ENCODE measurements around the gene GAL3ST1. TPM values are rescaled to one million over a fixed set of nuclear protein-coding genes. Genes with fewer than 3 reads are reported as not detected.
A peak's percentile ranks its signal among the peaks of the same experiment; 100 is the strongest.
"Not testable (repeated sequence)": the region's sequence is repeated elsewhere in the genome, so short reads cannot be mapped to it uniquely, and the experiment has no call there.

Gene GAL3ST1
- total RNA-seq, 1 donor from 2014 or later = 2.5 TPM

DNA sequence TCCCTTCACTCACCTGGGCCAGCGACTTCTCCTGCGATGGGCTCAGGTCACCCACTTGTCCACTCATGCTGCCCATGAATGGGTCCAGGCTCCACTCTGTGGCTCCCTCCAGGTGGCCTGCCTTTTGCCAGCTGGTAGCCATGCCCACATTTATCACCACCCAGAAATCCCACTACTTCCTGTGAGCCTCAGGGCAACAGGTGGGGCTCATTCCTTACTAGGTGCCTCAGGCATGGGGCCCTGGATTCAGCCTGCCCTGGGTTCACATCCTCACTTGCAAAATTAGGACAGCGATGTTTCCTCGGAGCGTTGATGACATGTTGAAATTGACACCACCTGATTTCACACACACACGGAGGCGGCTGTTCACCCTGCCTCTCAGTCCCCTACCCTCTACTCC is 27.8 kb downstream of the GAL3ST1 start, which contains the start of gene SEC14L6:
Gene SEC14L6, minus strand, starts transcription at position 126 of the 400 bp plus-strand sequence. Its CDS starts 59 bp downstream, at position 67.
- Histone ChIP-seq H3K27ac (no peak within 1 kb of the TSS), H3K27me3 (no peaks in the 10 kb centered on the region), H3K9me3 (no peaks in the 10 kb centered on the region), H3K4me3 (no peak within 1 kb of the TSS), H3K36me3 (no peaks in the 10 kb centered on the region), H3K4me1 (no peaks in the 10 kb centered on the region)
- DNase-seq (no peak), ATAC-seq (no peak)
- intact Hi-C loops (cut with DNase I) = no loop called here
- no peak for TF ChIP-seq CTCF (IDR thresholded peaks at IDR 0.05)

- no peaks in the 10 kb centered on the region for H3K27me3 ChIP-seq
- ATAC-seq (no peak), DNase-seq (no peak)
- no peak for TF ChIP-seq CTCF (IDR thresholded peaks at IDR 0.05)
- H3K27ac ChIP-seq = no peak overlapping the region
- no peaks in the 10 kb centered on the region for H3K9me3 ChIP-seq
- intact Hi-C loops (cut with DNase I) = no loop called here
- peak overlapping the region; percentile 50 for H3K4me3 ChIP-seq
- no peaks in the 10 kb centered on the region for H3K36me3 ChIP-seq
- no peaks in the 10 kb centered on the region for H3K4me1 ChIP-seq
These were observed 31.7 kb downstream of the GAL3ST1 start for GRCh38 chr22:30542811-30543188.

GRCh38 chr22:30541961-30542810 is 32.3 kb downstream of the GAL3ST1 start:
- H3K36me3 ChIP-seq = no peaks in the 10 kb centered on the region
- peak overlapping the region; percentile 50 for H3K4me3 ChIP-seq
- ATAC-seq (peak; percentile 74), DNase-seq (peak; percentile 75)
- H3K27ac ChIP-seq = peak overlapping the region; percentile 30
- no peaks in the 10 kb centered on the region for H3K27me3 ChIP-seq
- intact Hi-C loops (cut with DNase I) = no loop called here
- no peaks in the 10 kb centered on the region for H3K9me3 ChIP-seq
- no peak for TF ChIP-seq CTCF (IDR thresholded peaks at IDR 0.05)
- no peaks in the 10 kb centered on the region for H3K4me1 ChIP-seq

DNA sequence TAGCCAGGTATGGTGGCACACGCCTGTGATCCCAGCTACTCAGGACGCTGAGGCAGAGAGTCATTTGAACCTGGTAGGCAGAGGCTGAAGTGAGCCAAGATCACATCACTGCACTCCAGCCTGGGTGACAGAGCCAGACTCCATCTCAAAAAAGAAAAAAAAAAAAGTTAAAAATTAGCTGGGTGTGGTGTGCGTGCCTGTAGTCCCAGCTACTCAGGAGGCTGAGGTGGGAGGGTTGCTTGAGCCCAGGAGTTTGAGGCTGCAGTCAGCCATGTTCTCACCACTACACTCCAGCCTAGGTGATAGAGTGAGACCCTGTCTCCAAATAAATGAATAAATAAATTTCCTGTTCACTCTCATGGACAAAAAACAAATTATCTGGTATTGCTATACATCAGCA is 33.0 kb downstream of the GAL3ST1 start:
- DNase-seq; intact Hi-C loops (cut with DNase I); H3K4me1 ChIP-seq; H3K27me3 ChIP-seq; H3K36me3 ChIP-seq; H3K9me3 ChIP-seq: not testable (repeated sequence)
- ATAC-seq = peak; percentile 21
- H3K4me3 ChIP-seq = peak overlapping the region; percentile 50
- peak overlapping the region; percentile 30 for H3K27ac ChIP-seq

- Histone ChIP-seq H3K27me3 (no peaks in the 10 kb centered on the region), H3K4me3 (no peak overlapping the region), H3K4me1 (no peaks in the 10 kb centered on the region), H3K36me3 (no peaks in the 10 kb centered on the region), H3K27ac (no peak overlapping the region), H3K9me3 (no peaks in the 10 kb centered on the region)
- intact Hi-C loops (cut with DNase I) = no loop called here
- TF ChIP-seq CTCF (IDR thresholded peaks at IDR 0.05) = no peak
- no peak for ATAC-seq
- DNase-seq = no peak
These were observed 35.1 kb downstream of the GAL3ST1 start for GRCh38 chr22:30539368-30539767.

GRCh38 chr22:30538280-30538679 is 36.2 kb downstream of the GAL3ST1 start:
- Histone ChIP-seq H3K9me3 (no peaks in the 10 kb centered on the region), H3K27ac (no peak overlapping the region), H3K27me3 (no peaks in the 10 kb centered on the region), H3K4me1 (no peaks in the 10 kb centered on the region), H3K4me3 (no peak overlapping the region), H3K36me3 (no peaks in the 10 kb centered on the region)
- TF ChIP-seq CTCF (IDR thresholded peaks at IDR 0.05) = no peak
- ATAC-seq (no peak), DNase-seq (no peak)
- intact Hi-C loops (cut with DNase I) = no loop called here

All from upper lobe of right lung (tissue), 1 donor.